SK-N-SH (cell line): Measurements from ENCODE around the gene GPR107. TPM values are rescaled to one million over a fixed set of nuclear protein-coding genes. Genes with fewer than 3 reads are reported as not detected.
A peak's percentile ranks its signal among the peaks of the same experiment; 100 is the strongest.

Source experiments
- CTCF ChIA-PET: fragments of 300-600, 350-600 bp; formaldehyde crosslinking; extraction: SDS; loops from one replicate; lab custom pipeline; 2021; lab: Yijun Ruan, JAX
- POLR2A ChIA-PET: fragments of 350-600 bp; sonication (Branson Sonifier 250); formaldehyde crosslinking; extraction: SDS; loops from one replicate; lab custom pipeline; 2020; ENCODE audit warnings: antibody characterized with exemption, inconsistent platforms; lab: Yijun Ruan, JAX
- DNase-seq: peaks from one replicate; pipeline ENCODE4 v3.0.0; 2012
- H2AFZ ChIP-seq: fragments of 200-600 bp; sonication (generic); 2 replicates; pipeline ENCODE4 v1.8.1; 2016; ENCODE audit warnings: antibody characterized with exemption, mild to moderate bottlenecking, low read depth
- H3F3A ChIP-seq: fragments of 200-600 bp; sonication (generic); replicated peaks from 2 replicates; pipeline ENCODE3; 2016; ENCODE audit warnings: antibody characterized with exemption, mild to moderate bottlenecking; ENCODE audit not compliant: insufficient read depth
- H3K27ac ChIP-seq, 2 experiments: fragments of 200-500 bp in 1 of 2; fragments of 200-600 bp in 1 of 2; sonication (Bioruptor generic) in 1 of 2; sonication (generic), shearing (Covaris generic) in 1 of 2; 2 replicates each; pipeline versions ENCODE4 v1.5.1 to v1.6.1; 2014 to 2016; ENCODE audit warnings: low read depth in 2 of 2, inconsistent platforms in 1 of 2, low read length in 1 of 2, mild to moderate bottlenecking in 1 of 2, mixed read lengths in 1 of 2
- H3K27me3 ChIP-seq: fragments of 200-600 bp; sonication (generic), shearing (Covaris generic); 2 replicates; pipeline ENCODE4 v1.6.1; 2016; ENCODE audit warnings: mixed run types; ENCODE audit not compliant: insufficient read depth
- H3K36me3 ChIP-seq, 2 experiments: fragments of 200-500 bp in 1 of 2; fragments of 200-600 bp in 1 of 2; sonication (Bioruptor generic) in 1 of 2; sonication (generic) in 1 of 2; replicated peaks in 1 of 2; 2 replicates each; pipeline versions ENCODE3 to v1.5.1; 2014 to 2016; ENCODE audit warnings: low read length in 1 of 2, mild to moderate bottlenecking in 1 of 2; ENCODE audit not compliant: insufficient read depth in 2 of 2, control insufficient read depth in 1 of 2
- H3K4me1 ChIP-seq, 2 experiments: fragments of 200-500 bp in 1 of 2; fragments of 200-600 bp in 1 of 2; sonication (Bioruptor generic) in 1 of 2; sonication (generic), shearing (Covaris generic) in 1 of 2; 2 replicates each; pipeline versions ENCODE4 v1.5.1 to v1.6.1; 2014 to 2016; ENCODE audit warnings: low read depth in 1 of 2, low read length in 1 of 2, mixed run types in 1 of 2; ENCODE audit not compliant: insufficient read depth in 2 of 2, control insufficient read depth in 1 of 2
- H3K4me2 ChIP-seq: fragments of 200-600 bp; sonication (generic), shearing (Covaris generic); 2 replicates; pipeline ENCODE4 v1.6.1; 2017; ENCODE audit warnings: mixed run types
- H3K4me3 ChIP-seq, 2 experiments: fragments of 200-500 bp in 1 of 2; fragments of 200-600 bp in 1 of 2; sonication (Bioruptor generic) in 1 of 2; sonication (generic), shearing (Covaris generic) in 1 of 2; 2 replicates each; pipeline versions ENCODE4 v1.5.1 to v1.8.1; 2014 to 2016; ENCODE audit warnings: low read depth in 2 of 2, inconsistent platforms in 1 of 2, low read length in 1 of 2, mild to moderate bottlenecking in 1 of 2, mixed read lengths in 1 of 2, moderate library complexity in 1 of 2
- H3K79me2 ChIP-seq: fragments of 200-600 bp; sonication (generic); 2 replicates; pipeline ENCODE4 v1.8.1; 2017; ENCODE audit warnings: mild to moderate bottlenecking; ENCODE audit not compliant: insufficient read depth
- H3K9ac ChIP-seq: fragments of 200-600 bp; sonication (generic); 2 replicates; pipeline ENCODE4 v1.6.1; 2017; ENCODE audit warnings: mixed run types
- H3K9me2 ChIP-seq: fragments of 200-600 bp; sonication (generic); 2 replicates; pipeline ENCODE4 v1.6.1; 2017; ENCODE audit warnings: mixed run types
- H3K9me3 ChIP-seq: fragments of 200-600 bp; sonication (generic); 2 replicates; pipeline ENCODE4 v1.6.1; 2017; ENCODE audit warnings: mixed run types, mild to moderate bottlenecking, moderate library complexity
- H4K20me1 ChIP-seq: fragments of 200-600 bp; sonication (generic); 2 replicates; pipeline ENCODE4 v1.6.1; 2017; ENCODE audit warnings: mild to moderate bottlenecking, mixed run types; ENCODE audit not compliant: insufficient read depth
- ELF1 ChIP-seq: IDR thresholded peaks from 2 replicates; pipeline ENCODE4 v1.4.0; 2012
- EZH2phosphoT487 ChIP-seq: fragments of 200-600 bp; sonication (generic); IDR thresholded peaks from 2 replicates; pipeline ENCODE4 v1.6.1; 2017; ENCODE audit warnings: low read depth, mixed run types, mild to moderate bottlenecking, antibody characterized with exemption, moderate library complexity, borderline replicate concordance
- FOXJ3 ChIP-seq: sonication (generic); formaldehyde crosslinking; IDR thresholded peaks from 2 replicates; pipeline ENCODE4 v1.5.1; 2020; ENCODE audit warnings: mild to moderate bottlenecking, missing genetic modification reagents
- GATA2 ChIP-seq: sonication (generic); formaldehyde crosslinking; IDR thresholded peaks from 2 replicates; pipeline ENCODE4 v1.5.0; 2020; ENCODE audit warnings: mild to moderate bottlenecking, missing genetic modification reagents
- NRF1 ChIP-seq: IDR thresholded peaks from 2 replicates; pipeline ENCODE4 v1.6.1; 2012; ENCODE audit warnings: low read depth, mild to moderate bottlenecking, low read length
- POLR2AphosphoS5 ChIP-seq: IDR thresholded peaks from 2 replicates; pipeline ENCODE4 v1.6.1; 2012; ENCODE audit warnings: low read depth, low read length
- REST ChIP-seq: IDR thresholded peaks from 2 replicates; pipeline ENCODE4 v1.6.1; 2012; ENCODE audit warnings: mild to moderate bottlenecking, low read depth, low read length, moderate library complexity
- TCF12 ChIP-seq: IDR thresholded peaks from 2 replicates; pipeline ENCODE4 v1.4.0; 2012
- USF1 ChIP-seq: IDR thresholded peaks from 2 replicates; pipeline ENCODE4 v1.4.0; 2012; ENCODE audit warnings: low read depth, borderline replicate concordance
- YY1 ChIP-seq: IDR thresholded peaks from 2 replicates; pipeline ENCODE4 v1.4.0; 2012; ENCODE audit warnings: low read depth, mild to moderate bottlenecking
- WGBS: methylation state at CpG from one replicate; pipeline ENCODE4 v1.1.6; 2017; ENCODE audit warnings: low lambda C conversion rate; 5-methylcytosine and 5-hydroxymethylcytosine counted together
- polyA plus RNA-seq, 3 experiments: library from polyadenylated mRNA; depleted of rRNA; stranded (reverse); fragments of >200 nt; gene quantifications; 2 replicates each; pipeline ENCODE4 v1.2.3, GENCODE V29; 2012

The GPR107 gene
- polyA plus RNA-seq, 1 of the 3 experiments (the other 2 are of a cell fraction) = 23.0 TPM

GRCh38 chr9:130040984-130041647 is 12.6 kb upstream of the GPR107 start (continued):
- TF ChIP-seq USF1 = no peak
- no peak for TF ChIP-seq REST
- TF ChIP-seq ELF1 = no peak
- no peak for TF ChIP-seq POLR2AphosphoS5

GRCh38 chr9:130041648-130042405 is 11.9 kb upstream of the GPR107 start:
- CTCF ChIA-PET = interaction anchor here (1.1 to 1.6 kb wide), 4 partner anchors 9 to 231 kb away, joined by 3 to 10 read pairs (median 4); partner anchors contain the start of gene GPR107
- peak overlapping the region; percentile 81 to 85 for H3K4me3 ChIP-seq
- H3K36me3 ChIP-seq = no peaks in the 10 kb centered on the region
- peaks cover 30% of the 10 kb centered on the region for H4K20me1 ChIP-seq
- H3K9me2 ChIP-seq = no peaks in the 10 kb centered on the region
- peaks cover 20% of the 10 kb centered on the region for H3F3A ChIP-seq
- H3K27ac ChIP-seq = peak overlapping the region; percentile 72 to 77
- peak overlapping the region; percentile 77 for H3K4me2 ChIP-seq
- H2AFZ ChIP-seq = peak overlapping the region; percentile 43; the same call in 1 of the 2 replicates
- peaks cover 12 to 16% of the 10 kb centered on the region in 2 experiments; a peak in 3 of 4 replicates for H3K4me1 ChIP-seq
- WGBS = 7% methylated on average over 14 of the region's 31 CpGs
- TF ChIP-seq GATA2 (CRISPR knock-in tag) (no peak), TCF12 (no peak), FOXJ3 (no peak), NRF1 (no peak), EZH2phosphoT487 (no peak), YY1 (no peak)
- TF ChIP-seq, all 33 proteins: peak for 0
- Histone ChIP-seq H3K27me3 (no peaks in the 10 kb centered on the region), H3K9me3 (no peaks in the 10 kb centered on the region), H3K9ac (peak overlapping the region; percentile 85), H3K79me2 (peaks cover 55% of the 10 kb centered on the region)
- POLR2A ChIA-PET = interaction anchor here (0.6 to 1.0 kb wide), 2 partner anchors 12 to 668 kb away, joined by 3 read pairs; partner anchors contain the start of gene GPR107
- DNase-seq = peak; percentile 70
